ENCODE data around the gene APBA2. TPM values are rescaled to one million over a fixed set of nuclear protein-coding genes. Genes with fewer than 3 reads are reported as not detected.

Gene APBA2
- total RNA-seq, 1 experiment from 2014 or later: 0.31 TPM

DNA sequence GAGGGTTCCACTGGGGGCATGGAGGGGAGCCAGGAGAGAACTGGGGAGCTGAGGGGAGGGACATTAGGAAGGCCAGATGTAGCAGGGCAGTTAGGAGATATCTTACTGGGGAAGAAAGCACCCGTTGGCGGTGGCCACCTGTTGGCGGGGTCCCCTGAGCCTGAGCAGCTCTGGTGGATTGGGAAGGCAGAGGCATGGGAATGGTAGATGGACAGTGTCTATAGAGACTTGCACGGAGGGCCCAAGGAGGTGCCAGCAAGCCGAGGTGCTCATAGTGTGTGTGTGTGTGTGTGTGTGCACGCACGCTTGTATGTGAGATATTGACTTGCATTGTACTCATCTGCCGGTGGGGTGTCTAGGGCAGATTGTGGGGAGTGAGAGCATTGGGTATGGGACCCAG, 179.0 kb downstream of the APBA2 start:
- POLR2A ChIA-PET: no interaction called here
- 0 out of 2 replicates have a peak, but pooled peaks cover 1% of the 10 kb centered on the region for H3K27me3 ChIP-seq (ENCODE audit: control insufficient read depth, insufficient read depth, low read length)

DNA sequence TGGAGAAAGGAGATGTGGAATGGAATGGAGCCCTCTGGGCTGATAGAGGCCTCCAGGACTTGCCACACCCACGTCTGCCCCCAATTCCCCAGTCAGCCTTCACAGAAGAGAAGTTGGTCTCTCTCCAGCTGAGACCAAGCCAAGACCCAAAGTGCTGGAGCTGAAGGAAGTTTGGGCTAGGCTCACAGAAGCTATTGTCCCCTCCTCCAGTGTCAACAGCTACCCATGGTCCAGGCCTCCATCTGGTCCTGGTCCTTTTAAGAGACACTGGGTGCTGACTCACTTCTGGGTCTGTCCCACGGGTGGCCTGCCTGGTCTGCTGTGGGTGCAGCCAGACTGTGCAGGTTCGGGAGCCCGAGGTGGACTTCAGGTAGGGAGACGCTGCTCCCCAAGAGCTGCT, 179.8 kb downstream of the APBA2 start:
- DNase-seq (ENCODE audit: low read depth, low spot score) (no peak), ATAC-seq (no peak)
- Histone ChIP-seq H3K4me1 (ENCODE audit: control insufficient read depth, insufficient read depth, low read length) (no peaks in the 10 kb centered on the region), H3K27me3 (ENCODE audit: control insufficient read depth, insufficient read depth, low read length) (no peaks in the 10 kb centered on the region), H3K9me3 (ENCODE audit: control insufficient read depth, insufficient read depth, low read depth, low read length) (no peaks in the 10 kb centered on the region), H3K4me3 (ENCODE audit: low read depth in 2 of 2, low read length in 2 of 2) (no peak overlapping the region), H3K36me3 (ENCODE audit: control insufficient read depth, insufficient read depth, low read length) (no peaks in the 10 kb centered on the region), H3K27ac (ENCODE audit: low read length) (no peak overlapping the region)
- BruUV-seq (replicated peaks): no TSS peak
- in situ Hi-C loops (cut with HindIII; ENCODE audit: low pct_unique_long_range_greater_than_20kb, low sequenced_read_pairs): no loop called here
- TF ChIP-seq POLR2AphosphoS5 (IDR thresholded peaks at IDR 0.05; ENCODE audit: low read depth, low read length) (no peak), SIN3A (IDR thresholded peaks at IDR 0.05; ENCODE audit: borderline replicate concordance, insufficient read depth, low read depth, low read length) (no peak), TCF7L2 (IDR thresholded peaks at IDR 0.05; ENCODE audit: low read depth, low read length) (no peak)
- TF ChIP-seq, protein P1, sequence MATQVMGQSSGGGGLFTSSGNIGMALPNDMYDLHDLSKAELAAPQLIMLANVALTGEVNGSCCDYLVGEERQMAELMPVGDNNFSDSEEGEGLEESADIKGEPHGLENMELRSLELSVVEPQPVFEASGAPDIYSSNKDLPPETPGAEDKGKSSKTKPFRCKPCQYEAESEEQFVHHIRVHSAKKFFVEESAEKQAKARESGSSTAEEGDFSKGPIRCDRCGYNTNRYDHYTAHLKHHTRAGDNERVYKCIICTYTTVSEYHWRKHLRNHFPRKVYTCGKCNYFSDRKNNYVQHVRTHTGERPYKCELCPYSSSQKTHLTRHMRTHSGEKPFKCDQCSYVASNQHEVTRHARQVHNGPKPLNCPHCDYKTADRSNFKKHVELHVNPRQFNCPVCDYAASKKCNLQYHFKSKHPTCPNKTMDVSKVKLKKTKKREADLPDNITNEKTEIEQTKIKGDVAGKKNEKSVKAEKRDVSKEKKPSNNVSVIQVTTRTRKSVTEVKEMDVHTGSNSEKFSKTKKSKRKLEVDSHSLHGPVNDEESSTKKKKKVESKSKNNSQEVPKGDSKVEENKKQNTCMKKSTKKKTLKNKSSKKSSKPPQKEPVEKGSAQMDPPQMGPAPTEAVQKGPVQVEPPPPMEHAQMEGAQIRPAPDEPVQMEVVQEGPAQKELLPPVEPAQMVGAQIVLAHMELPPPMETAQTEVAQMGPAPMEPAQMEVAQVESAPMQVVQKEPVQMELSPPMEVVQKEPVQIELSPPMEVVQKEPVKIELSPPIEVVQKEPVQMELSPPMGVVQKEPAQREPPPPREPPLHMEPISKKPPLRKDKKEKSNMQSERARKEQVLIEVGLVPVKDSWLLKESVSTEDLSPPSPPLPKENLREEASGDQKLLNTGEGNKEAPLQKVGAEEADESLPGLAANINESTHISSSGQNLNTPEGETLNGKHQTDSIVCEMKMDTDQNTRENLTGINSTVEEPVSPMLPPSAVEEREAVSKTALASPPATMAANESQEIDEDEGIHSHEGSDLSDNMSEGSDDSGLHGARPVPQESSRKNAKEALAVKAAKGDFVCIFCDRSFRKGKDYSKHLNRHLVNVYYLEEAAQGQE (IDR thresholded peaks at IDR 0.05; ENCODE audit: insufficient read depth in 1 of 2, low read depth in 2 of 2, low read length in 1 of 2): no peak
- TF ChIP-seq, protein P2, sequence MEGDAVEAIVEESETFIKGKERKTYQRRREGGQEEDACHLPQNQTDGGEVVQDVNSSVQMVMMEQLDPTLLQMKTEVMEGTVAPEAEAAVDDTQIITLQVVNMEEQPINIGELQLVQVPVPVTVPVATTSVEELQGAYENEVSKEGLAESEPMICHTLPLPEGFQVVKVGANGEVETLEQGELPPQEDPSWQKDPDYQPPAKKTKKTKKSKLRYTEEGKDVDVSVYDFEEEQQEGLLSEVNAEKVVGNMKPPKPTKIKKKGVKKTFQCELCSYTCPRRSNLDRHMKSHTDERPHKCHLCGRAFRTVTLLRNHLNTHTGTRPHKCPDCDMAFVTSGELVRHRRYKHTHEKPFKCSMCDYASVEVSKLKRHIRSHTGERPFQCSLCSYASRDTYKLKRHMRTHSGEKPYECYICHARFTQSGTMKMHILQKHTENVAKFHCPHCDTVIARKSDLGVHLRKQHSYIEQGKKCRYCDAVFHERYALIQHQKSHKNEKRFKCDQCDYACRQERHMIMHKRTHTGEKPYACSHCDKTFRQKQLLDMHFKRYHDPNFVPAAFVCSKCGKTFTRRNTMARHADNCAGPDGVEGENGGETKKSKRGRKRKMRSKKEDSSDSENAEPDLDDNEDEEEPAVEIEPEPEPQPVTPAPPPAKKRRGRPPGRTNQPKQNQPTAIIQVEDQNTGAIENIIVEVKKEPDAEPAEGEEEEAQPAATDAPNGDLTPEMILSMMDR (IDR thresholded peaks at IDR 0.05): no peak
- intact Hi-C loops (cut with micrococcal nuclease; ENCODE audit: unreplicated experiment): no loop called here
- ChIA-PET POLR2A (no interaction called here), CTCF (no interaction called here)

More for the DNA sequence above, 179.0 kb downstream of the APBA2 start:
- no peaks in the 10 kb centered on the region for H3K9me3 ChIP-seq (ENCODE audit: control insufficient read depth, insufficient read depth, low read depth, low read length)
- DNase-seq (ENCODE audit: low read depth, low spot score): no peak
- no peaks in the 10 kb centered on the region for H3K36me3 ChIP-seq (ENCODE audit: control insufficient read depth, insufficient read depth, low read length)
- ATAC-seq: no peak
- TF ChIP-seq, protein P1 (IDR thresholded peaks at IDR 0.05; ENCODE audit: insufficient read depth in 1 of 2, low read depth in 2 of 2, low read length in 1 of 2): no peak
- TF ChIP-seq, protein P2 (IDR thresholded peaks at IDR 0.05): no peak
- no peak for TF ChIP-seq TCF7L2 (IDR thresholded peaks at IDR 0.05; ENCODE audit: low read depth, low read length)
- TF ChIP-seq POLR2AphosphoS5 (IDR thresholded peaks at IDR 0.05; ENCODE audit: low read depth, low read length): no peak
- TF ChIP-seq SIN3A (IDR thresholded peaks at IDR 0.05; ENCODE audit: borderline replicate concordance, insufficient read depth, low read depth, low read length): no peak
- no peak overlapping the region for H3K4me3 ChIP-seq (ENCODE audit: low read depth in 2 of 2, low read length in 2 of 2)
- no TSS peak for BruUV-seq (replicated peaks)
- no peak overlapping the region for H3K27ac ChIP-seq (ENCODE audit: low read length)
- H3K4me1 ChIP-seq (ENCODE audit: control insufficient read depth, insufficient read depth, low read length): no peaks in the 10 kb centered on the region
- intact Hi-C loops (cut with micrococcal nuclease; ENCODE audit: unreplicated experiment) (no loop called here), in situ Hi-C loops (cut with HindIII; ENCODE audit: low pct_unique_long_range_greater_than_20kb, low sequenced_read_pairs) (no loop called here)
- CTCF ChIA-PET: no interaction called here
